GM12801 (cell line): Measurements from ENCODE around the gene OR5B17.

Source experiments
- CTCF ChIP-seq: IDR thresholded peaks from one replicate; pipeline ENCODE4 v1.5.1; 2011; ENCODE audit warnings: control low read depth; ENCODE audit not compliant: insufficient read length; ENCODE audit errors: extremely low read depth

Gene OR5B17

GRCh38 chr11:58358969-58359368 lies at the start of gene OR5B17:
TSS of gene OR5B17 (minus strand) at chr11:58359069. CDS start at chr11:58359069, 0 bp downstream.
- TF ChIP-seq CTCF: no peak

- TF ChIP-seq CTCF: no peak
These were observed 47.9 kb upstream of the OR5B17 start, which contains the start of gene OR5B3 for GRCh38 chr11:58406774-58407173. TSS of gene OR5B3 (minus strand) at chr11:58406874. CDS start at chr11:58403409, 3,465 bp downstream.

DNA sequence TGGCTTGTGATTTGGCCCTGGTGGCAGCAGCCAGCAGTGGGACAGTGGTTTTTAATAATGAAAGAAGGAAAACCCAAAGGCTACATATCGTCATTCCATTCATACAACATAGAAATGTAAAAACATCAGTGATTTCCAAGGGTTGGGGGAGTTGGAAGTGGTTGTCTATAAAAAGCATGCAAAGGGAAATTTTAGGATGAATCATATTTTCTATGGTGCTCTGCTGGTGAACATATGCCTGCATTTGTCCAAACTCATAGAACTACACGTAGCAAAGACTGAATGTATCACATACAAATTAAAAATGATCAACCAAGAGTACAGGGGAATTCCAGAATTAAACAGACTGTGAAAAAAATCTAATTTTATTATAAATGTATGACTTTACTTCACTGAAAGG lies 36.7 kb upstream of the OR5B17 start:
- no peak for TF ChIP-seq CTCF

DNA sequence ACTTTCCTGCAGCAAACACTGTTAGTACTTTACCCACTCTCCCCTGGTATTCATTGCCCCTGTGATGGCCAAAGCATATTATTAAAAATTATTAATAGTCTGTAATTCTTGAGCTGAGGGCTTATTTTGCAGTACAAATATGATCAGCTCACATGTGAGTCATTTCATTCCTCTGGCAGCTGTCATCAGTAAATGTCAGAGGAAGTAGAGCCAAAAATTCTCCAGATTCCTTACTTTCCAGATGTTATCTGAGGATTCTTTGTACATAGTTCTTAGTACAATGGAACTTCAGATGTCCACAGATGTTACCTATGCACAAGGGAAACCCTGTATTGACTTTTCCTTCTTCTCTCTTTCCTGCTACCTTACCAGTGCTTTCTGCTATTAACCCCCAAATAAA lies 35.3 kb upstream of the OR5B17 start:
- no peak for TF ChIP-seq CTCF

DNA sequence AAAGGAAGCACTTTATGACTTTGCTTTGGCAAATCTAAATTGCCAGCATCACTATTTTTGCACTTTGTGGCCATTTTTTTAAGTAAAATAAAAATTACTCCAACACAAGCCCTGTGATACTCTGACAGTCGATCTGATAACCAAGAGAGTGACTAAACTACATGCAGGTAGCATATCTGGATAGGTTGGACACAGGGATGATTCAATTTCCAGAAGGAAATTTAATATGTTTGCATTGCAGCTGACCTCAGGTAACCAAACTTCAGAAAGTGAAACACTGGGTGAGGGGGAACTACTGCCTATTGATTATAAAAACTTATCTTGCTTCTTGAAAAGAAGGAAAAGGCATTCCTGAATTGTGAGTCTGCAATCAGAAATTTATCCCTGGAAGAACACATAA lies 33.9 kb upstream of the OR5B17 start:
- no peak for TF ChIP-seq CTCF

DNA sequence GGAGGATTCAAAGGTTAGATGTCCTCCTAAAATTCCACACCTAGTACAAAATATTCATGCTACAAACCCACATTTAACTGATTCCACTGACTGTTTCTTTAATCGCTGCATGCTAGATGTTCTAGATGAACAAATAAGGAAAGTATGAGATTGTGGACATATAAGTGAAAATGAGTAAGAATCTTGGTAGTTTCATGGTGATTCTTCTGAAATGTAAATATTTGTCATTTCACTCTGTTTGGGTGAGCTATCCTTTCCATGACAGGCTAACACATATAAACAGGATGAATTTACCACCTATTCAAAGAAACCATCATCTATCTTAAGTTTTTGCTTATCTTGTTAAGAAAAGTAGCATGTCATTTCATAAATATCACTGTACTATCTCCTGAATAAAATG lies 33.0 kb upstream of the OR5B17 start:
- TF ChIP-seq CTCF: no peak

GRCh38 chr11:58390551-58391063 lies 31.7 kb upstream of the OR5B17 start:
- no peak for TF ChIP-seq CTCF
